ENCODE measurements around the gene TAAR1. TPM values are rescaled to one million over a fixed set of nuclear protein-coding genes. Genes with fewer than 3 reads are reported as not detected.
A peak's percentile ranks its signal among the peaks of the same experiment; 100 is the strongest.

The TAAR1 gene
- total and polyA plus RNA-seq, 10 of the 15 experiments (the other 5 are each of a cell fraction or from before 2014, with no cell fraction given): not detected

- SMC1A ChIA-PET (ENCODE audit: uncharacterized antibody, unreplicated experiment): interaction anchor here (1.0 kb wide), 1 partner anchor 29 kb away, joined by 3 read pairs; no protein-coding TSS in a partner anchor
- H3K79me2 ChIP-seq (ENCODE audit: control insufficient read depth, insufficient read depth, low read length): no peaks in the 10 kb centered on the region
- no peaks in the 10 kb centered on the region; a peak in 3 of 4 replicates for H3K27me3 ChIP-seq (replicated peaks in 1 of 2; ENCODE audit: control insufficient read depth in 2 of 2, insufficient read depth in 2 of 2, low read length in 1 of 2)
- H3K36me3 ChIP-seq (ENCODE audit: control insufficient read depth in 2 of 2, insufficient read depth in 2 of 2, low read length in 1 of 2): no peaks in the 10 kb centered on the region
- no peak for FAIRE-seq
- H3K4me3 ChIP-seq: no peak overlapping the region
- DNase-seq (ENCODE audit: low read depth, low spot score): no peak
- no peak overlapping the region for H3K4me2 ChIP-seq (ENCODE audit: control insufficient read depth, insufficient read depth)
- WGBS (ENCODE audit: insufficient coverage, insufficient replicate concordance, low lambda C conversion rate, missing lambda C conversion rate): 0% methylated on average over 1 of the region's 1 CpG
- H4K20me1 ChIP-seq (ENCODE audit: control insufficient read depth, insufficient read depth): no peaks in the 10 kb centered on the region
- no peak overlapping the region for H3K9ac ChIP-seq (ENCODE audit: control insufficient read depth, insufficient read depth, low read length)
- in situ Hi-C loops (cut with MboI): no loop called here
- TF ChIP-seq, protein P1, sequence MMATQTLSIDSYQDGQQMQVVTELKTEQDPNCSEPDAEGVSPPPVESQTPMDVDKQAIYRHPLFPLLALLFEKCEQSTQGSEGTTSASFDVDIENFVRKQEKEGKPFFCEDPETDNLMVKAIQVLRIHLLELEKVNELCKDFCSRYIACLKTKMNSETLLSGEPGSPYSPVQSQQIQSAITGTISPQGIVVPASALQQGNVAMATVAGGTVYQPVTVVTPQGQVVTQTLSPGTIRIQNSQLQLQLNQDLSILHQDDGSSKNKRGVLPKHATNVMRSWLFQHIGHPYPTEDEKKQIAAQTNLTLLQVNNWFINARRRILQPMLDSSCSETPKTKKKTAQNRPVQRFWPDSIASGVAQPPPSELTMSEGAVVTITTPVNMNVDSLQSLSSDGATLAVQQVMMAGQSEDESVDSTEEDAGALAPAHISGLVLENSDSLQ (IDR thresholded peaks at IDR 0.05): peak; percentile 54
- TF ChIP-seq FOXM1 (IDR thresholded peaks at IDR 0.05; ENCODE audit: low read depth, low read length): no peak
- TF ChIP-seq MTA2 (IDR thresholded peaks at IDR 0.05; ENCODE audit: low read depth): 0 out of 2 replicates have a peak, but pooled peaks have one; percentile 17
- peak; percentile 66 for ATAC-seq
- no TSS peak for BruUV-seq (replicated peaks)
- H3K9me3 ChIP-seq (replicated peaks; ENCODE audit: control insufficient read depth, insufficient read depth, low read length): no peaks in the 10 kb centered on the region; the same call in 1 of the 3 replicates
- intact Hi-C loops (cut with micrococcal nuclease; ENCODE audit: unreplicated experiment): no loop called here
- no peak overlapping the region for H2AFZ ChIP-seq (ENCODE audit: control insufficient read depth, low read depth, low read length)
- POLR2A ChIA-PET: no interaction called here
- H3K27ac ChIP-seq (ENCODE audit: control insufficient read depth, insufficient read depth): no peak overlapping the region
- H3K4me1 ChIP-seq (ENCODE audit: control insufficient read depth, insufficient read depth, low read length): no peaks in the 10 kb centered on the region
- CTCF ChIA-PET: interaction anchor here (0.8 kb wide), 1 partner anchor 65 kb away, joined by 3 read pairs; no protein-coding TSS in a partner anchor
- RAD21 ChIA-PET (ENCODE audit: unreplicated experiment): no interaction called here
These were observed 39.6 kb upstream of the TAAR1 start for GRCh38 chr6:132698608-132699007.

- Histone ChIP-seq H3K36me3 (ENCODE audit: control insufficient read depth in 2 of 2, insufficient read depth in 2 of 2, low read length in 1 of 2) (no peaks in the 10 kb centered on the region), H3K4me3 (no peak overlapping the region), H3K4me1 (ENCODE audit: control insufficient read depth, insufficient read depth, low read length) (no peaks in the 10 kb centered on the region), H3K27me3 (replicated peaks in 1 of 2; ENCODE audit: control insufficient read depth in 2 of 2, insufficient read depth in 2 of 2, low read length in 1 of 2) (no peaks in the 10 kb centered on the region; a peak in 1 of 4 replicates), H3K79me2 (ENCODE audit: control insufficient read depth, insufficient read depth, low read length) (no peaks in the 10 kb centered on the region), H3K4me2 (ENCODE audit: control insufficient read depth, insufficient read depth) (no peak overlapping the region), H4K20me1 (ENCODE audit: control insufficient read depth, insufficient read depth) (no peaks in the 10 kb centered on the region), H3K9me3 (replicated peaks; ENCODE audit: control insufficient read depth, insufficient read depth, low read length) (no peaks in the 10 kb centered on the region; the same call in 1 of the 3 replicates), H3K9ac (ENCODE audit: control insufficient read depth, insufficient read depth, low read length) (no peak overlapping the region), H3K27ac (ENCODE audit: control insufficient read depth, insufficient read depth) (no peak overlapping the region), H2AFZ (ENCODE audit: control insufficient read depth, low read depth, low read length) (no peak overlapping the region)
- 0% methylated on average over 1 of the region's 1 CpG for WGBS (ENCODE audit: insufficient coverage, insufficient replicate concordance, low lambda C conversion rate, missing lambda C conversion rate)
- DNase-seq (ENCODE audit: low read depth, low spot score) (no peak), FAIRE-seq (no peak), ATAC-seq (no peak)
- no TSS peak for BruUV-seq (replicated peaks)
- CTCF ChIA-PET: no interaction called here
- SMC1A ChIA-PET (ENCODE audit: uncharacterized antibody, unreplicated experiment): interaction anchor here (1.2 kb wide), 1 partner anchor 72 kb away, joined by 3 read pairs; no protein-coding TSS in a partner anchor
- intact Hi-C loops (cut with micrococcal nuclease; ENCODE audit: unreplicated experiment): no loop called here
- RAD21 ChIA-PET (ENCODE audit: unreplicated experiment): no interaction called here
- in situ Hi-C loops (cut with MboI): no loop called here
- POLR2A ChIA-PET: no interaction called here
- TF ChIP-seq, protein P2, sequence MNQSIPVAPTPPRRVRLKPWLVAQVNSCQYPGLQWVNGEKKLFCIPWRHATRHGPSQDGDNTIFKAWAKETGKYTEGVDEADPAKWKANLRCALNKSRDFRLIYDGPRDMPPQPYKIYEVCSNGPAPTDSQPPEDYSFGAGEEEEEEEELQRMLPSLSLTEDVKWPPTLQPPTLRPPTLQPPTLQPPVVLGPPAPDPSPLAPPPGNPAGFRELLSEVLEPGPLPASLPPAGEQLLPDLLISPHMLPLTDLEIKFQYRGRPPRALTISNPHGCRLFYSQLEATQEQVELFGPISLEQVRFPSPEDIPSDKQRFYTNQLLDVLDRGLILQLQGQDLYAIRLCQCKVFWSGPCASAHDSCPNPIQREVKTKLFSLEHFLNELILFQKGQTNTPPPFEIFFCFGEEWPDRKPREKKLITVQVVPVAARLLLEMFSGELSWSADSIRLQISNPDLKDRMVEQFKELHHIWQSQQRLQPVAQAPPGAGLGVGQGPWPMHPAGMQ (IDR thresholded peaks at IDR 0.05; ENCODE audit: borderline replicate concordance): no peak
- no peak for TF ChIP-seq CEBPB (IDR thresholded peaks at IDR 0.05; ENCODE audit: borderline replicate concordance in 1 of 2, low read depth in 2 of 2, low read length in 2 of 2)
- no peak for TF ChIP-seq ZBED1 (IDR thresholded peaks at IDR 0.05; ENCODE audit: borderline replicate concordance)
- TF ChIP-seq ZNF207 (IDR thresholded peaks at IDR 0.05; ENCODE audit: borderline replicate concordance): no peak
- TF ChIP-seq HDAC2 (IDR thresholded peaks at IDR 0.05): no peak
- TF ChIP-seq, protein P3, sequence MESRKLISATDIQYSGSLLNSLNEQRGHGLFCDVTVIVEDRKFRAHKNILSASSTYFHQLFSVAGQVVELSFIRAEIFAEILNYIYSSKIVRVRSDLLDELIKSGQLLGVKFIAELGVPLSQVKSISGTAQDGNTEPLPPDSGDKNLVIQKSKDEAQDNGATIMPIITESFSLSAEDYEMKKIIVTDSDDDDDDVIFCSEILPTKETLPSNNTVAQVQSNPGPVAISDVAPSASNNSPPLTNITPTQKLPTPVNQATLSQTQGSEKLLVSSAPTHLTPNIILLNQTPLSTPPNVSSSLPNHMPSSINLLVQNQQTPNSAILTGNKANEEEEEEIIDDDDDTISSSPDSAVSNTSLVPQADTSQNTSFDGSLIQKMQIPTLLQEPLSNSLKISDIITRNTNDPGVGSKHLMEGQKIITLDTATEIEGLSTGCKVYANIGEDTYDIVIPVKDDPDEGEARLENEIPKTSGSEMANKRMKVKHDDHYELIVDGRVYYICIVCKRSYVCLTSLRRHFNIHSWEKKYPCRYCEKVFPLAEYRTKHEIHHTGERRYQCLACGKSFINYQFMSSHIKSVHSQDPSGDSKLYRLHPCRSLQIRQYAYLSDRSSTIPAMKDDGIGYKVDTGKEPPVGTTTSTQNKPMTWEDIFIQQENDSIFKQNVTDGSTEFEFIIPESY (IDR thresholded peaks at IDR 0.05): no peak
- TF ChIP-seq SMAD5 (IDR thresholded peaks at IDR 0.05; ENCODE audit: low read depth): no peak
- no peak for TF ChIP-seq IRF4 (IDR thresholded peaks at IDR 0.05; ENCODE audit: low read depth, low read length)
- no peak for TF ChIP-seq MYC (IDR thresholded peaks at IDR 0.05; ENCODE audit: insufficient read depth, insufficient read length, insufficient replicate concordance, low read length, severe bottlenecking)
- TF ChIP-seq NFXL1 (IDR thresholded peaks at IDR 0.05; ENCODE audit: borderline replicate concordance): no peak
- TF ChIP-seq EGR1 (IDR thresholded peaks at IDR 0.05; ENCODE audit: borderline replicate concordance in 1 of 2, low read depth in 2 of 2, low read length in 2 of 2): no peak
- TF ChIP-seq PAX8 (IDR thresholded peaks at IDR 0.05): no peak
These were observed 36.8 kb upstream of the TAAR1 start for GRCh38 chr6:132695773-132696172.
